NCI-H2081 treated with DMSO at 0.1 percent for 48 hours (cell line): Measurements from ENCODE around the gene PCDHGB6.
"Not testable (repeated sequence)": the region's sequence is repeated elsewhere in the genome, so short reads cannot be mapped to it uniquely, and the experiment has no call there.

Experiments
- DNase-seq: peaks from one replicate; lab custom pipeline; 2025; lab: John Stamatoyannopoulos, UW

PCDHGB6 gene

DNA sequence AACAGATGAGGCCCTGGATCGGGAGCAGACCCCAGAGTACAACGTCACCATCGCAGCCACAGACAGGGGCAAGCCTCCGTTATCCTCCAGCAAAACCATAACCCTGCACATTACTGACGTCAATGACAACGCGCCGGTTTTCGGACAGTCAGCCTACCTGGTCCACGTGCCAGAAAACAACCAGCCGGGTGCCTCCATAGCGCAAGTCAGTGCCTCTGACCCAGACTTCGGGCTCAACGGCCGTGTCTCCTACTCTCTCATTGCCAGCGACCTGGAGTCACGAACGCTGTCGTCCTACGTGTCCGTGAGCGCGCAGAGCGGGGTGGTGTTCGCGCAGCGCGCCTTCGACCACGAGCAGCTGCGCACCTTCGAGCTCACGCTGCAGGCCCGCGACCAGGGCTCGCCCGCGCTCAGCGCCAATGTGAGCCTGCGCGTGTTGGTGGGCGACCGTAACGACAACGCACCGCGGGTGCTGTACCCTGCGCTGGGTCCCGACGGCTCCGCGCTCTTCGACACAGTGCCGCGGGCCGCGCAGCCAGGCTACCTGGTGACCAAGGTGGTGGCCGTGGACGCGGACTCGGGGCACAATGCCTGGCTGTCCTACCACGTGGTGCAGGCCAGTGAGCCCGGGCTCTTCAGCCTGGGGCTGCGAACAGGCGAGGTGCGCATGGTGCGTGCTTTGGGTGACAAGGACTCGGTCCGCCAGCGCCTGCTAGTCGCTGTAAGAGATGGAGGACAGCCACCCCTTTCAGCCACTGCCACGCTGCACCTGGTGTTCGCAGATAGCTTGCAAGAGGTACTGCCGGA is 11.5 kb downstream of the PCDHGB6 start:
- DNase-seq = no peak

- no peak for DNase-seq
Observed at GRCh38 chr5:141420855-141421488, 13.2 kb downstream of the PCDHGB6 start, which contains the start of gene PCDHGA11. Gene PCDHGA11, plus strand, starts transcription at chr5:141421051. Its CDS starts 177 bp downstream, at chr5:141421228.

DNA sequence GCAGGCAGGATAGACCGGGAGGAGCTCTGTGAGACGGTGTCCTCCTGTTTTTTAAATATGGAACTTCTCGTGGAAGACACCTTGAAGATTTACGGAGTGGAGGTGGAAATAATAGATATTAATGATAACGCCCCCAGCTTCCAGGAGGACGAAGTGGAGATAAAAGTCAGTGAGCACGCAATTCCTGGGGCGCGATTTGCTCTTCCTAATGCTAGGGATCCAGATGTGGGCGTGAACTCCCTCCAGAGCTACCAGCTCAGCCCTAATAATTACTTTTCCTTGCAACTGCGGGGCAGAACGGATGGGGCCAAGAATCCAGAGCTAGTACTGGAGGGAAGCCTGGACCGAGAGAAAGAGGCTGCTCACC is 13.7 kb downstream of the PCDHGB6 start:
- no peak for DNase-seq

DNA sequence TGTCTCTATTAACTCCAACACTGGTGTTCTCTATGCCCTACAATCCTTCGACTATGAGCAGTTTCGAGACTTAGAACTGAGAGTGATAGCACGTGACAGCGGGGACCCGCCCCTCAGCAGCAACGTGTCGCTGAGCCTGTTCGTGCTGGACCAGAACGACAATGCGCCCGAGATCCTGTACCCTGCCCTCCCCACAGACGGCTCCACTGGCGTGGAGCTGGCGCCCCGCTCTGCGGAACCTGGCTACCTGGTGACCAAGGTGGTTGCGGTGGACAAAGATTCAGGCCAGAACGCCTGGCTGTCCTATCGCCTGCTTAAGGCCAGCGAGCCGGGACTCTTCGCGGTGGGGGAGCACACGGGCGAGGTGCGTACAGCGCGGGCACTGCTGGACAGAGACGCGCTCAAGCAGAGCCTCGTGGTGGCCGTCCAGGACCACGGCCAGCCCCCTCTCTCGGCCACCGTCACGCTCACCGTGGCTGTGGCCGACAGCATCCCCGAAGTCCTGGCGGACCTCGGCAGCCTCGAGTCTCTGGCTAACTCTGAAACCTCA is 15.0 kb downstream of the PCDHGB6 start:
- DNase-seq = no peak

- DNase-seq = no peak
Observed at GRCh38 chr5:141427783-141428426, 20.1 kb downstream of the PCDHGB6 start.

DNA sequence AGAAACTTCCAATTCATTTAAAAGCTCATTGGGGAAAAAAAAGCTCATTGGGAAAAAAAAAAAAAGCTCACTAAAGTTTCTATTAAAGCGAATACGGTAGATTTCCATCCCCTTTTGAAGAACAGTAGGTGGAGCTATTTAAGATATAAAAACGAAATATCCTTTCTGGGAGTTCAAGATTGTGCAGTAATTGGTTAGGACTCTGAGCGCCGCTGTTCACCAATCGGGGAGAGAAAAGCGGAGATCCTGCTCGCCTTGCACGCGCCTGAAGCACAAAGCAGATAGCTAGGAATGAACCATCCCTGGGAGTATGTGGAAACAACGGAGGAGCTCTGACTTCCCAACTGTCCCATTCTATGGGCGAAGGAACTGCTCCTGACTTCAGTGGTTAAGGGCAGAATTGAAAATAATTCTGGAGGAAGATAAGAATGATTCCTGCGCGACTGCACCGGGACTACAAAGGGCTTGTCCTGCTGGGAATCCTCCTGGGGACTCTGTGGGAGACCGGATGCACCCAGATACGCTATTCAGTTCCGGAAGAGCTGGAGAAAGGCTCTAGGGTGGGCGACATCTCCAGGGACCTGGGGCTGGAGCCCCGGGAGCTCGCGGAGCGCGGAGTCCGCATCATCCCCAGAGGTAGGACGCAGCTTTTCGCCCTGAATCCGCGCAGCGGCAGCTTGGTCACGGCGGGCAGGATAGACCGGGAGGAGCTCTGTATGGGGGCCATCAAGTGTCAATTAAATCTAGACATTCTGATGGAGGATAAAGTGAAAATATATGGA is 22.7 kb downstream of the PCDHGB6 start, which contains the start of gene PCDHGA12:
TSS of gene PCDHGA12 (plus strand) at position 176 of the 782 bp plus-strand sequence. CDS start at position 429, 253 bp downstream.
- no peak for DNase-seq

DNA sequence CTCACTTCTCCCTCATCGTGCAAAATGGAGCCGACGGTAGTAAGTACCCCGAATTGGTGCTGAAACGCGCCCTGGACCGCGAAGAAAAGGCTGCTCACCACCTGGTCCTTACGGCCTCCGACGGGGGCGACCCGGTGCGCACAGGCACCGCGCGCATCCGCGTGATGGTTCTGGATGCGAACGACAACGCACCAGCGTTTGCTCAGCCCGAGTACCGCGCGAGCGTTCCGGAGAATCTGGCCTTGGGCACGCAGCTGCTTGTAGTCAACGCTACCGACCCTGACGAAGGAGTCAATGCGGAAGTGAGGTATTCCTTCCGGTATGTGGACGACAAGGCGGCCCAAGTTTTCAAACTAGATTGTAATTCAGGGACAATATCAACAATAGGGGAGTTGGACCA is 23.5 kb downstream of the PCDHGB6 start:
- DNase-seq = no peak

- DNase-seq = not testable (repeated sequence)
Observed at GRCh38 chr5:141432308-141432707, 24.5 kb downstream of the PCDHGB6 start.

DNA sequence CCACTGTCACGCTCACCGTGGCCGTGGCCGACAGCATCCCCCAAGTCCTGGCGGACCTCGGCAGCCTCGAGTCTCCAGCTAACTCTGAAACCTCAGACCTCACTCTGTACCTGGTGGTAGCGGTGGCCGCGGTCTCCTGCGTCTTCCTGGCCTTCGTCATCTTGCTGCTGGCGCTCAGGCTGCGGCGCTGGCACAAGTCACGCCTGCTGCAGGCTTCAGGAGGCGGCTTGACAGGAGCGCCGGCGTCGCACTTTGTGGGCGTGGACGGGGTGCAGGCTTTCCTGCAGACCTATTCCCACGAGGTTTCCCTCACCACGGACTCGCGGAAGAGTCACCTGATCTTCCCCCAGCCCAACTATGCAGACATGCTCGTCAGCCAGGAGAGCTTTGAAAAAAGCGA is 24.9 kb downstream of the PCDHGB6 start:
- not testable (repeated sequence) for DNase-seq

GRCh38 chr5:141434006-141434405 is 26.2 kb downstream of the PCDHGB6 start:
- DNase-seq = no peak

DNA sequence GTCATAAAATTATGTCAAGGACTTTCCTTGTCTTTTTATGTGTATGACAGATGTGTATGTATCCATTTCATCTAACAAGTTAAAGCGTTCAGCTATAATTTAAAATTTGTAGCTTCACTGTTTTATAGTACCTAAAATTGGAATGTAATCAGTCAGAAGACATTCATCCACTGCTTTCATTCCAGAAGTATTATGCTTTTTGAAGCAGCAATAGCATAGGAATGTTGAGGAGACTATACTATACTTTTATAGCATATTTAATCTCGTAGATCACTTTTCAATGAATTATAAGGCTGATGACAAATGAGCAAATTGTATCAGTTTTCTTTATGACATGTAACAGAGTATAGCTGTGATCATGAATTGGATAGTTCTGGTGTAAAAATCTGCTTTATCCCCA is 29.4 kb downstream of the PCDHGB6 start:
- no peak for DNase-seq

GRCh38 chr5:141439411-141440141 is 31.8 kb downstream of the PCDHGB6 start:
- no peak for DNase-seq

- DNase-seq = no peak
Observed at GRCh38 chr5:141440341-141440740, 32.5 kb downstream of the PCDHGB6 start.

GRCh38 chr5:141441571-141442170 is 33.9 kb downstream of the PCDHGB6 start:
- DNase-seq = no peak
